ENCODE results near the gene DDI1. TPM values are rescaled to one million over a fixed set of nuclear protein-coding genes. Genes with fewer than 3 reads are reported as not detected.

Gene DDI1
- total RNA-seq, 2 donors from 2014 or later: not detected

DNA sequence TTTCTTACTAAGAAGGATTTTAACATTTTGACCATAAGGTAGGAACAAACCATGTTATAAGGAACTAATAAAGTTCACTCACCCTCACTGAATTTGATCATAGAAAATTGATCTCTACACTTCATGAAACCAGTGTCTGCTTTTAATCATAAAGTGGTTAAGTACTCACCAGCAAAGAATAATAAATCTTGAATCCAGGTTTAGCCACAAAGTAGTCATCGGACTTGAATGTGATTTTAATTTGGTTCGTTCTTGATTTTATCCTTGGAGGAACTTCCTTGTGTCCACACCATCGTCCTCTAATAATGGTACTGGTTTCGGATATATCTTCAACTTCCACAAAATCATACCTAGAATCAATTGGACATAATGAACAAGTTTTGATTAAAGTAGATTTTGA lies 40.5 kb upstream of the DDI1 start:
- Histone ChIP-seq H3K36me3 (ENCODE audit: control insufficient read depth, insufficient read depth, low read length) (no peaks in the 10 kb centered on the region), H3K4me1 (ENCODE audit: control insufficient read depth, insufficient read depth, low read length) (no peaks in the 10 kb centered on the region), H3K27ac (ENCODE audit: low read depth, low read length) (no peak overlapping the region), H3K27me3 (ENCODE audit: control insufficient read depth, insufficient read depth, low read length, poor library complexity, severe bottlenecking) (peaks cover 27% of the 10 kb centered on the region), H3K9ac (ENCODE audit: extremely low read depth, low read length, poor library complexity, severe bottlenecking) (no peak overlapping the region), H3K9me3 (ENCODE audit: control insufficient read depth, low read length) (no peaks in the 10 kb centered on the region), H3K4me3 (ENCODE audit: low read length) (no peak overlapping the region)
- no peak overlapping the region for H3K27ac Mint-ChIP-seq
- H3K9me3 Mint-ChIP-seq: no peaks in the 10 kb centered on the region
- WGBS, 2 experiments (ENCODE audit: insufficient coverage in 1 of 2, insufficient read length in 1 of 2): 80 to 94% methylated on average over 1 to 3 of the region's 4 CpGs
- no peaks in the 10 kb centered on the region for H3K36me3 Mint-ChIP-seq (ENCODE audit: low read depth)
- no peaks in the 10 kb centered on the region for H3K4me1 Mint-ChIP-seq
- H3K4me3 Mint-ChIP-seq: no peak overlapping the region
- peaks cover 15% of the 10 kb centered on the region for H3K27me3 Mint-ChIP-seq (ENCODE audit: insufficient read depth)
- no peak for DNase-seq
- TF ChIP-seq, protein P1, sequence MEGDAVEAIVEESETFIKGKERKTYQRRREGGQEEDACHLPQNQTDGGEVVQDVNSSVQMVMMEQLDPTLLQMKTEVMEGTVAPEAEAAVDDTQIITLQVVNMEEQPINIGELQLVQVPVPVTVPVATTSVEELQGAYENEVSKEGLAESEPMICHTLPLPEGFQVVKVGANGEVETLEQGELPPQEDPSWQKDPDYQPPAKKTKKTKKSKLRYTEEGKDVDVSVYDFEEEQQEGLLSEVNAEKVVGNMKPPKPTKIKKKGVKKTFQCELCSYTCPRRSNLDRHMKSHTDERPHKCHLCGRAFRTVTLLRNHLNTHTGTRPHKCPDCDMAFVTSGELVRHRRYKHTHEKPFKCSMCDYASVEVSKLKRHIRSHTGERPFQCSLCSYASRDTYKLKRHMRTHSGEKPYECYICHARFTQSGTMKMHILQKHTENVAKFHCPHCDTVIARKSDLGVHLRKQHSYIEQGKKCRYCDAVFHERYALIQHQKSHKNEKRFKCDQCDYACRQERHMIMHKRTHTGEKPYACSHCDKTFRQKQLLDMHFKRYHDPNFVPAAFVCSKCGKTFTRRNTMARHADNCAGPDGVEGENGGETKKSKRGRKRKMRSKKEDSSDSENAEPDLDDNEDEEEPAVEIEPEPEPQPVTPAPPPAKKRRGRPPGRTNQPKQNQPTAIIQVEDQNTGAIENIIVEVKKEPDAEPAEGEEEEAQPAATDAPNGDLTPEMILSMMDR (conservative IDR thresholded peaks at IDR 0.05): no peak

DNA sequence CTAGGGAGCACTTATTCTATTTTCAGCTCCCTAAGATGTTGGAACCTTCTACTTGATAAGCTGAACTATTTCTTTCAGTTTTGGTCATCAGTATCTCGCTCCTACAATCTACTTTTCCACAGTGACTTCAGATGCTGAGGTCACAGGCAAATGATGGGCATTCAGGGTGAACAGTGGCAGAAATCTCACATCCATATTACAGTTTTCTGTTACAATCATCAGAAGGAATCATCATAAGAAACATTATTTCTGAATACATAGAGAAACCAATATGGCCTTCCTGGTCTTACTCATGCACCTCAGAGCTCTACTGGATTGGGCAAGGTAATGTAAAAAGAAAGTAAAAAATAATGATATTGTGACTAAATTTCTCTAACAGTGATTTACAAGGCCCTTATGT lies 39.4 kb upstream of the DDI1 start:
- 95 to 100% methylated on average over 1 of the region's 1 CpG for WGBS, 2 experiments (ENCODE audit: insufficient coverage in 1 of 2, insufficient read length in 1 of 2)
- peaks cover 15% of the 10 kb centered on the region for H3K27me3 ChIP-seq (ENCODE audit: control insufficient read depth, insufficient read depth, low read length, poor library complexity, severe bottlenecking)

DNA sequence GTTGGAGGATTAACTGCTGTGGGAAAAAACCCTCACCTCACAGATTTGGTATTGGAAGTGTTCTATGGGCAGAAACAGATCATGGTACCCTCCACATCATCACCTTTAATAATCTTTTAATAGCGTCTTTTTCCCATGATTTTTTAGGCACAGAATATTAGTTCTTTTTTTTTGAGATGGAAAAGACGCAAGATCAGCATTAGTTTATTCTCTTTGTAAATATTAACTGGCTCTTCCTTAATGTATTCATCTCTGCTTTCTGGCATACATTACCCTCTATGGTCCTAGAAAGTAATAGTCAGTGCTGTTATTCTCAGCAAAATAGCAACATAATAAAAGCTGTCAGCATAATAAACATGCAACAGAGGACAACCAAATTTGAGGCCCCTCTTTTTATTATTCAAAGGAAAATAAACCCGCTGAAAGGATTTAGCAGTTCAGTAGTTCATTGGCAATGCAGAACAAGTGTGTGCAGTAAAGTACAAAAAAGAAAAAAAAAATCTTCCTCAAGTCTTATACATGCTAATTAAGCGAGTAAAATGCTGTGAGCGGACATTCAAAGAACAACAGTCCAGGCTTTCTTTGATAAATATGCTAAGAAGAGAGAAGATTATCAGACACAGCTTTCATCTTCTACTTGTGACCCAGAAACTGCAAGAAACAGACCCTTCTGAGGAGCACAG lies 37.5 kb upstream of the DDI1 start:
- no peak for DNase-seq
- Histone ChIP-seq H3K27me3 (ENCODE audit: control insufficient read depth, insufficient read depth, low read length, poor library complexity, severe bottlenecking) (no peaks in the 10 kb centered on the region), H3K9me3 (ENCODE audit: control insufficient read depth, low read length) (no peaks in the 10 kb centered on the region), H3K36me3 (ENCODE audit: control insufficient read depth, insufficient read depth, low read length) (no peaks in the 10 kb centered on the region), H3K9ac (ENCODE audit: extremely low read depth, low read length, poor library complexity, severe bottlenecking) (no peak overlapping the region), H3K4me3 (ENCODE audit: low read length) (no peak overlapping the region), H3K4me1 (ENCODE audit: control insufficient read depth, insufficient read depth, low read length) (no peaks in the 10 kb centered on the region), H3K27ac (ENCODE audit: low read depth, low read length) (no peak overlapping the region)
- Mint-ChIP-seq H3K27me3 (ENCODE audit: insufficient read depth) (no peaks in the 10 kb centered on the region), H3K36me3 (ENCODE audit: low read depth) (no peaks in the 10 kb centered on the region), H3K4me1 (no peaks in the 10 kb centered on the region), H3K4me3 (no peak overlapping the region), H3K9me3 (no peaks in the 10 kb centered on the region), H3K27ac (no peak overlapping the region)
- 88 to 90% methylated on average over 2 to 4 of the region's 5 CpGs for WGBS, 2 experiments (ENCODE audit: insufficient coverage in 1 of 2, insufficient read length in 1 of 2)
- TF ChIP-seq, protein P1 (conservative IDR thresholded peaks at IDR 0.05): no peak

More for the DNA sequence above, 39.4 kb upstream of the DDI1 start:
- TF ChIP-seq, protein P1 (conservative IDR thresholded peaks at IDR 0.05): no peak
- H3K36me3 ChIP-seq (ENCODE audit: control insufficient read depth, insufficient read depth, low read length): no peaks in the 10 kb centered on the region
- no peak overlapping the region for H3K9ac ChIP-seq (ENCODE audit: extremely low read depth, low read length, poor library complexity, severe bottlenecking)
- H3K4me3 Mint-ChIP-seq: no peak overlapping the region
- no peaks in the 10 kb centered on the region for H3K9me3 Mint-ChIP-seq
- peaks cover 10% of the 10 kb centered on the region for H3K27me3 Mint-ChIP-seq (ENCODE audit: insufficient read depth)
- no peaks in the 10 kb centered on the region for H3K4me1 ChIP-seq (ENCODE audit: control insufficient read depth, insufficient read depth, low read length)
- DNase-seq: no peak
- H3K36me3 Mint-ChIP-seq (ENCODE audit: low read depth): no peaks in the 10 kb centered on the region
- H3K4me3 ChIP-seq (ENCODE audit: low read length): no peak overlapping the region
- no peak overlapping the region for H3K27ac ChIP-seq (ENCODE audit: low read depth, low read length)
- H3K27ac Mint-ChIP-seq: no peak overlapping the region
- no peaks in the 10 kb centered on the region for H3K4me1 Mint-ChIP-seq
- H3K9me3 ChIP-seq (ENCODE audit: control insufficient read depth, low read length): no peaks in the 10 kb centered on the region
